HepG2 (cell line): Measurements from ENCODE around the gene ARHGAP26. TPM values are rescaled to one million over a fixed set of nuclear protein-coding genes. Genes with fewer than 3 reads are reported as not detected.

Experiments used
- ATAC-seq: fragments of 200-7000 bp; cut with Tn5 transposase; 3 replicates; pipeline ENCODE4 v1.9.1; 2020; ENCODE audit warnings: mild to moderate bottlenecking, moderate library complexity
- BruUV-seq: library from RNA; stranded (reverse); fragments of 400-500 nt; replicated peaks from 2 replicates; lab custom pipeline; 2021; lab: Mats Ljungman, UMichigan
- CTCF ChIA-PET: fragments of 300-600 bp; formaldehyde crosslinking; extraction: SDS; loops from one replicate; lab custom pipeline; 2021; ENCODE audit warnings: low total read pairs, inconsistent platforms, low intra/inter-chr PET ratio; lab: Yijun Ruan, JAX
- POLR2A ChIA-PET: fragments of 350-600 bp; sonication (Branson Sonifier 250); formaldehyde crosslinking; loops from one replicate; lab custom pipeline; 2020; ENCODE audit warnings: antibody characterized with exemption, inconsistent platforms; lab: Yijun Ruan, JAX
- DNase-seq: peaks from one replicate; pipeline ENCODE4 v3.0.0-alpha.2; 2015; ENCODE audit warnings: low spot score
- FAIRE-seq: peaks from 3 replicates; lab custom pipeline; 2011; peaks lifted over from hg19 to GRCh38; lab: Jason Lieb, UNC
- H2AFZ ChIP-seq: one replicate; pipeline ENCODE4 v1.6.1; 2011; ENCODE audit warnings: low read length, inconsistent platforms
- H3K27ac ChIP-seq: fragments of 300-600 bp; 3 replicates; pipeline ENCODE4 v1.8.0; 2011; ENCODE audit warnings: mixed run types, mild to moderate bottlenecking, mixed read lengths, low read length, inconsistent platforms; ENCODE audit not compliant: insufficient read depth; ENCODE audit errors: extremely low read length
- H3K27me3 ChIP-seq, 2 experiments: fragments of 200-600 bp in 1 of 2; 2 replicates in 1 of 2; 3 replicates in 1 of 2; pipeline versions ENCODE4 v1.6.0 to v1.8.0; 2011; ENCODE audit warnings: low read length in 2 of 2, mild to moderate bottlenecking in 2 of 2, moderate library complexity in 2 of 2, inconsistent platforms in 1 of 2; ENCODE audit not compliant: insufficient read depth in 2 of 2, control insufficient read depth in 1 of 2
- H3K36me3 ChIP-seq, 2 experiments: fragments of 200-600 bp in 1 of 2; replicated peaks in 1 of 2; 2 replicates in 1 of 2; 3 replicates in 1 of 2; pipeline versions ENCODE4 v1.5.1 to v1.8.0; 2011; ENCODE audit warnings: low read length in 2 of 2, inconsistent platforms in 1 of 2; ENCODE audit not compliant: insufficient read depth in 2 of 2, control insufficient read depth in 1 of 2
- H3K4me1 ChIP-seq: 2 replicates; pipeline ENCODE4 v1.5.1; 2012; ENCODE audit warnings: low read length, inconsistent platforms; ENCODE audit not compliant: insufficient read depth
- H3K4me2 ChIP-seq: 2 replicates; pipeline ENCODE4 v1.6.0; 2011; ENCODE audit warnings: low read depth, low read length, inconsistent platforms
- H3K4me3 ChIP-seq, 3 experiments: fragments of 200-600 bp in 1 of 3; sonication (generic), shearing (Covaris generic) in 1 of 3; replicated peaks in 1 of 3; 2 replicates each; pipeline ENCODE4 v1.5.1; 2011 to 2016; ENCODE audit warnings: low read length in 3 of 3, inconsistent platforms in 2 of 3, low read depth in 2 of 3, mild to moderate bottlenecking in 2 of 3, control low read depth in 1 of 3, mixed read lengths in 1 of 3; ENCODE audit not compliant: insufficient read depth in 1 of 3
- H3K79me2 ChIP-seq: one replicate; pipeline ENCODE4 v1.6.1; 2011; ENCODE audit warnings: low read length, inconsistent platforms; ENCODE audit not compliant: insufficient read depth
- H3K9ac ChIP-seq: 2 replicates; pipeline ENCODE4 v1.6.0; 2011; ENCODE audit warnings: mild to moderate bottlenecking, low read depth, low read length, inconsistent platforms; ENCODE audit not compliant: insufficient read depth
- H3K9me3 ChIP-seq: 2 replicates; pipeline ENCODE4 v1.5.1; 2012; ENCODE audit warnings: mild to moderate bottlenecking, low read length
- H4K20me1 ChIP-seq: 2 replicates; pipeline ENCODE4 v1.6.0; 2011; ENCODE audit warnings: inconsistent platforms, mild to moderate bottlenecking, low read length, moderate library complexity; ENCODE audit not compliant: insufficient read depth
- HNF1B ChIP-seq: sonication (generic); formaldehyde crosslinking; IDR thresholded peaks from 2 replicates; pipeline ENCODE4 v1.5.1; 2020; ENCODE audit warnings: mild to moderate bottlenecking, moderate library complexity, missing genetic modification reagents
- KDM6A ChIP-seq: IDR thresholded peaks from 2 replicates; pipeline ENCODE4 v1.6.1; 2016; ENCODE audit warnings: low read depth
- RFX1 ChIP-seq: fragments of 450-650 bp; IDR thresholded peaks from 2 replicates; pipeline ENCODE4 v1.6.1; 2017
- SOX13 ChIP-seq, 3 experiments: fragments of 450-650 bp in 1 of 3; sonication (generic) in 1 of 3; formaldehyde crosslinking in 1 of 3; IDR thresholded peaks in 2 of 3; conservative IDR thresholded peaks in 1 of 3; 2 replicates each; pipeline versions ENCODE4 v1.5.0 to v1.6.1; 2016 to 2020; ENCODE audit warnings: antibody characterized with exemption in 1 of 3, mild to moderate bottlenecking in 1 of 3, missing compliant biosample characterization in 1 of 3, missing genetic modification reagents in 1 of 3, moderate library complexity in 1 of 3
- SOX5 ChIP-seq: IDR thresholded peaks from 2 replicates; pipeline ENCODE4 v1.6.1; 2016; ENCODE audit warnings: borderline replicate concordance
- THYN1 ChIP-seq: sonication (generic); formaldehyde crosslinking; IDR thresholded peaks from 2 replicates; pipeline ENCODE4 v1.8.1; 2023; ENCODE audit warnings: low read depth, mild to moderate bottlenecking, moderate library complexity, missing genetic modification reagents, borderline replicate concordance
- ZKSCAN5 ChIP-seq: sonication (generic); formaldehyde crosslinking; IDR thresholded peaks from 2 replicates; pipeline ENCODE4 v1.5.1; 2020; ENCODE audit warnings: mild to moderate bottlenecking, missing genetic modification reagents
- ZNF329 ChIP-seq: sonication (generic); formaldehyde crosslinking; IDR thresholded peaks from 2 replicates; pipeline ENCODE4 v1.9.0; 2021; ENCODE audit warnings: low read depth, mild to moderate bottlenecking, missing genetic modification reagents
- ZNF709 ChIP-seq: sonication (generic); formaldehyde crosslinking; IDR thresholded peaks from 2 replicates; pipeline ENCODE4 v1.5.0; 2020; ENCODE audit warnings: mild to moderate bottlenecking, missing genetic modification reagents
- WGBS: methylation state at CpG from one replicate; pipeline ENCODE4 v1.1.6; 2017; ENCODE audit warnings: low lambda C conversion rate; 5-methylcytosine and 5-hydroxymethylcytosine counted together
- in situ Hi-C: cut with HindIII; loops from 2 replicates; pipeline ENCODE4 v1.10.0; 2017; ENCODE audit warnings: low pct_unique_long_range_greater_than_20kb; ENCODE audit not compliant: extremely low pct_ligation_motif_present
- intact Hi-C: fragments of 100-400 bp; cut with micrococcal nuclease; formaldehyde crosslinking; loops from one replicate; pipeline ENCODE4 v1.10.0; 2022; ENCODE audit not compliant: unreplicated experiment
- polyA plus RNA-seq, 8 experiments: library from polyadenylated mRNA; depleted of rRNA in 3 of 8; stranded (reverse) in 7 of 8; unstranded in 1 of 8; fragments of >200 nt; fragmentation: Illumina TruSeq in 4 of 8; extraction: Trizol in 4 of 8; gene quantifications; 2 replicates each; pipeline versions ENCODE4 v1.2.1 to v1.2.3, GENCODE V29; 2011 to 2016; ENCODE audit warnings: low read depth in 4 of 8, missing spikeins in 1 of 8, mixed read lengths in 1 of 8; ENCODE audit not compliant: insufficient read depth in 1 of 8
- total RNA-seq, 5 experiments: library from RNA; depleted of rRNA; stranded (reverse); fragments of >200 nt; fragmentation: Illumina TruSeq; extraction: Trizol; gene quantifications; 2 replicates each; pipeline ENCODE4 v1.2.3, GENCODE V29; 2016; ENCODE audit warnings: low read depth in 1 of 5
- TF ChIP-seq, protein P1 (sequence below): sonication (generic); formaldehyde crosslinking; IDR thresholded peaks from 2 replicates; pipeline ENCODE4 v1.4.0; 2020; ENCODE audit warnings: mild to moderate bottlenecking, missing genetic modification reagents, borderline replicate concordance
- TF ChIP-seq, protein P2 (sequence below): sonication (generic); formaldehyde crosslinking; IDR thresholded peaks from one replicate; pipeline ENCODE4 v1.5.1; 2020; ENCODE audit warnings: mild to moderate bottlenecking, missing genetic modification reagents; ENCODE audit errors: not compliant biosample characterization

The ARHGAP26 gene
- total and polyA plus RNA-seq, 2 of the 13 experiments (the other 11 are each of a cell fraction or from before 2014, with no cell fraction given) = 9.6 to 18.2 TPM

DNA sequence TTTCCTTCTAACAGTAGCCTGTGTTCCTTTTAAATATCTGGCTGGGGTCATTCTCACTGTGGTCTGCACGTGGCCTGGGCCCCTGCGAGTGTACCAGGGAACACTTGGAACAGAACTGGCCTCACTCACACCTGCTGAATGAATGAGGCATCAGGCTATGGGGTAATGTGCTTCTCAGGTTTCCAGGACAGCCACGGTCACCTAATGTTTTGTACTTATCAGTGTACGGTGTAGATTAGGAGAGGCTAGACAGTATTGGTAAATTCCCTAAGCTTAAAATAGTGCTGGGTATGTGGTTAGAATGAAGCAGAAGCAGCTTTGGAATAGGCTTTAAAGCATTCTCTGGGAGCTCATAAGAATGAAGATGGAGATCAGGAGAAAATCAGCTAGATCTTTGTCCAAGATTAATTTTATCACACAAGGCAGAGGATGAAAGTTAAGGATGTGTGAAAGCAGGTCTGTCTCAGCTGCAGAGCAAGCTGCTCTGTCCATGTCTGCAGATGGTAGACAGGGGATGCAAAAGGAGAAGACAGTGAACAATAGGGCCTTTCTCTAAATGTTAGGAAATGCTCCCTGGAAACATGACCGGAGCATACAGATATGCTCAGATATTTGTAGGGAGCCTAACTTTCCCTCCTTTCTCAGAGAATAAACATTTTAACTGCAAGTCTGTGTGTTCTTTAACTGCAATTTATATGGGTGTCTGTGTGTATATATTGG lies 365.8 kb downstream of the ARHGAP26 start:
- FAIRE-seq (peak; percentile 50), ATAC-seq (peak; percentile 84), DNase-seq (peak; percentile 59)
- peaks cover 1 to 18% of the 10 kb centered on the region in 2 experiments for H3K36me3 ChIP-seq
- H3K9ac ChIP-seq = no peak overlapping the region
- H3K4me2 ChIP-seq = peak overlapping the region; percentile 0; the same call in 1 of the 2 replicates
- H3K27me3 ChIP-seq = no peaks in the 10 kb centered on the region
- no peaks in the 10 kb centered on the region for H4K20me1 ChIP-seq
- ChIA-PET CTCF (no interaction called here), POLR2A (no interaction called here)
- 64% methylated on average over 5 of the region's 5 CpGs for WGBS
- no TSS peak for BruUV-seq
- no peak overlapping the region for H3K27ac ChIP-seq
- peaks cover 19% of the 10 kb centered on the region for H3K4me1 ChIP-seq
- intact Hi-C loops (no loop called here), in situ Hi-C loops (no loop called here)
- no peaks in the 10 kb centered on the region for H3K9me3 ChIP-seq
- no peak overlapping the region for H2AFZ ChIP-seq
- H3K4me3 ChIP-seq = no peak overlapping the region
- no peaks in the 10 kb centered on the region for H3K79me2 ChIP-seq
- no peak for TF ChIP-seq ZKSCAN5 (CRISPR knock-in tag)
- TF ChIP-seq, protein P1, sequence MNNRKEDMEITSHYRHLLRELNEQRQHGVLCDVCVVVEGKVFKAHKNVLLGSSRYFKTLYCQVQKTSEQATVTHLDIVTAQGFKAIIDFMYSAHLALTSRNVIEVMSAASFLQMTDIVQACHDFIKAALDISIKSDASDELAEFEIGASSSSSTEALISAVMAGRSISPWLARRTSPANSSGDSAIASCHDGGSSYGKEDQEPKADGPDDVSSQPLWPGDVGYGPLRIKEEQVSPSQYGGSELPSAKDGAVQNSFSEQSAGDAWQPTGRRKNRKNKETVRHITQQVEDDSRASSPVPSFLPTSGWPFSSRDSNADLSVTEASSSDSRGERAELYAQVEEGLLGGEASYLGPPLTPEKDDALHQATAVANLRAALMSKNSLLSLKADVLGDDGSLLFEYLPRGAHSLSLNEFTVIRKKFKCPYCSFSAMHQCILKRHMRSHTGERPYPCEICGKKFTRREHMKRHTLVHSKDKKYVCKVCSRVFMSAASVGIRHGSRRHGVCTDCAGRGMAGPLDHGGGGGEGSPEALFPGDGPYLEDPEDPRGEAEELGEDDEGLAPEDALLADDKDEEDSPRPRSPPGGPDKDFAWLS (CRISPR knock-in tag) = no peak
- peak; percentile 42; the same call in 1 of the 2 replicates for TF ChIP-seq ZNF709 (CRISPR knock-in tag)
- TF ChIP-seq HNF1B (CRISPR knock-in tag) = no peak
- no peak for TF ChIP-seq SOX13 (IDR thresholded peaks at IDR 0.05)
- TF ChIP-seq SOX13 (CRISPR knock-in tag; conservative IDR thresholded peaks at IDR 0.05 in 1 of 2, IDR thresholded peaks at IDR 0.05 in 1 of 2) = 0 out of 4 replicates have a peak, but pooled peaks of 1 of the 2 experiments have one; percentile 59
- TF ChIP-seq, protein P2, sequence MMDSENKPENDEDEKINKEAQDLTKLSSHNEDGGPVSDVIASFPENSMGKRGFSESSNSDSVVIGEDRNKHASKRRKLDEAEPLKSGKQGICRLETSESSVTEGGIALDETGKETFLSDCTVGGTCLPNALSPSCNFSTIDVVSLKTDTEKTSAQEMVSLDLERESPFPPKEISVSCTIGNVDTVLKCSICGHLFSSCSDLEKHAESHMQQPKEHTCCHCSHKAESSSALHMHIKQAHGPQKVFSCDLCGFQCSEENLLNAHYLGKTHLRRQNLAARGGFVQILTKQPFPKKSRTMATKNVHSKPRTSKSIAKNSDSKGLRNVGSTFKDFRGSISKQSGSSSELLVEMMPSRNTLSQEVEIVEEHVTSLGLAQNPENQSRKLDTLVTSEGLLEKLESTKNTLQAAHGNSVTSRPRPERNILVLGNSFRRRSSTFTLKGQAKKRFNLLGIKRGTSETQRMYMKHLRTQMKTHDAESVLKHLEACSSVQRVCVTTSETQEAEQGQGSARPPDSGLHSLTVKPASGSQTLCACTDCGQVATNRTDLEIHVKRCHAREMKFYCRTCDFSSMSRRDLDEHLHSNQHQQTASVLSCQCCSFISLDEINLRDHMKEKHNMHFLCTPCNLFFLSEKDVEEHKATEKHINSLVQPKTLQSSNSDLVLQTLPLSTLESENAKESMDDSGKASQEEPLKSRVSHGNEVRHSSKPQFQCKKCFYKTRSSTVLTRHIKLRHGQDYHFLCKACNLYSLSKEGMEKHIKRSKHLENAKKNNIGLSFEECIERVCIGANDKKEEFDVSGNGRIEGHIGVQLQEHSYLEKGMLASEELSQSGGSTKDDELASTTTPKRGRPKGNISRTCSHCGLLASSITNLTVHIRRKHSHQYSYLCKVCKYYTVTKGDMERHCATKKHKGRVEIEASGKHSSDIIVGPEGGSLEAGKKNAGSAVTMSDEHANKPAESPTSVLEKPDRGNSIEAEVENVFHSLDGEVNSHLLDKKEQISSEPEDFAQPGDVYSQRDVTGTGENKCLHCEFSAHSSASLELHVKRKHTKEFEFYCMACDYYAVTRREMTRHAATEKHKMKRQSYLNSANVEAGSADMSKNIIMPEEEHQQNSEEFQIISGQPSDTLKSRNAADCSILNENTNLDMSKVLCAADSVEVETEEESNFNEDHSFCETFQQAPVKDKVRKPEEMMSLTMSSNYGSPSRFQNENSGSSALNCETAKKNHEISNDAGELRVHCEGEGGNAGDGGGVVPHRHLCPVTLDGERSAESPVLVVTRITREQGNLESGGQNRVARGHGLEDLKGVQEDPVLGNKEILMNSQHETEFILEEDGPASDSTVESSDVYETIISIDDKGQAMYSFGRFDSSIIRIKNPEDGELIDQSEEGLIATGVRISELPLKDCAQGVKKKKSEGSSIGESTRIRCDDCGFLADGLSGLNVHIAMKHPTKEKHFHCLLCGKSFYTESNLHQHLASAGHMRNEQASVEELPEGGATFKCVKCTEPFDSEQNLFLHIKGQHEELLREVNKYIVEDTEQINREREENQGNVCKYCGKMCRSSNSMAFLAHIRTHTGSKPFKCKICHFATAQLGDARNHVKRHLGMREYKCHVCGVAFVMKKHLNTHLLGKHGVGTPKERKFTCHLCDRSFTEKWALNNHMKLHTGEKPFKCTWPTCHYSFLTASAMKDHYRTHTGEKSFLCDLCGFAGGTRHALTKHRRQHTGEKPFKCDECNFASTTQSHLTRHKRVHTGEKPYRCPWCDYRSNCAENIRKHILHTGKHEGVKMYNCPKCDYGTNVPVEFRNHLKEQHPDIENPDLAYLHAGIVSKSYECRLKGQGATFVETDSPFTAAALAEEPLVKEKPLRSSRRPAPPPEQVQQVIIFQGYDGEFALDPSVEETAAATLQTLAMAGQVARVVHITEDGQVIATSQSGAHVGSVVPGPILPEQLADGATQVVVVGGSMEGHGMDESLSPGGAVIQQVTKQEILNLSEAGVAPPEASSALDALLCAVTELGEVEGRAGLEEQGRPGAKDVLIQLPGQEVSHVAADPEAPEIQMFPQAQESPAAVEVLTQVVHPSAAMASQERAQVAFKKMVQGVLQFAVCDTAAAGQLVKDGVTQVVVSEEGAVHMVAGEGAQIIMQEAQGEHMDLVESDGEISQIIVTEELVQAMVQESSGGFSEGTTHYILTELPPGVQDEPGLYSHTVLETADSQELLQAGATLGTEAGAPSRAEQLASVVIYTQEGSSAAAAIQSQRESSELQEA (CRISPR knock-in tag) = no peak
- TF ChIP-seq RFX1 = no peak
- peak; percentile 10; the same call in 1 of the 2 replicates for TF ChIP-seq SOX5 (CRISPR knock-in tag)
- TF ChIP-seq KDM6A (CRISPR knock-in tag) = no peak
- TF ChIP-seq ZNF329 = no peak
- no peak for TF ChIP-seq THYN1 (CRISPR knock-in tag)
